Measurements from ENCODE around the gene SERGEF.

GRCh38 chr11:17791144-17791543, 221.7 kb downstream of the SERGEF start:
- TF ChIP-seq CTCF (IDR thresholded peaks at IDR 0.05) (no peak), POLR2AphosphoS5 (IDR thresholded peaks at IDR 0.05) (no peak), POLR2A (IDR thresholded peaks at IDR 0.05) (no peak)

Measured in prostate gland (tissue), 2 donors.